ENCODE results near the gene CHRDL2.

CHRDL2 gene

DNA sequence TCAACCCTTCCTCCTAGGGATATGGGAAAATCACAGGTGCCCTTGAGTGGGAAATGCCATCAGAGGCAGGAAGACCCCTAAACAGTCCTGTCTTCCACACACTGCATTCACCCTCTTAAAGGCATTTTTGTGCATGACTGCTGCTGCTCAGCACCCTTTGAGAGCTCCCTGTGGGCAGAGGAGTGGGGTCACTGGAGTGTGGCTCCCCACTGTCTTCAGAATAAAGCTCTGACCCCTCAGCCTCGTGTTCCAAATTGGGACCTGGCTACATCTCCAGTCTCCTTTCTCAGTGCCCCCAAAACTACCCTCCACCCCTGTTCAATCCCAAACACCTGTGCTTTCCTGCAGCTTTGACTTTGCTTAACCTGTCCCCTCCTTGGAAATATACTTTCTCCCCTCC is 46.6 kb downstream of the CHRDL2 start:
- DNase-seq (ENCODE audit: extremely low spot score) = no peak
- ChIA-PET CTCF (interaction anchor here (1.1 kb wide), 1 partner anchor 18 kb away, joined by 3 read pairs; no protein-coding TSS in a partner anchor), POLR2A (no interaction called here)
- no peak for TF ChIP-seq SUZ12 (IDR thresholded peaks at IDR 0.05)
- no peak for TF ChIP-seq SP1 (IDR thresholded peaks at IDR 0.05)
- TF ChIP-seq ELF4 (IDR thresholded peaks at IDR 0.05) = no peak
- no peak for TF ChIP-seq FOXM1 (IDR thresholded peaks at IDR 0.05; ENCODE audit: borderline replicate concordance)
- TF ChIP-seq CTBP1 (IDR thresholded peaks at IDR 0.05; ENCODE audit: borderline replicate concordance) = no peak
- no peak for TF ChIP-seq BHLHE40 (IDR thresholded peaks at IDR 0.05; ENCODE audit: borderline replicate concordance)

GRCh38 chr11:74683941-74684481 is 47.2 kb downstream of the CHRDL2 start:
- ChIA-PET POLR2A (no interaction called here), CTCF (no interaction called here)
- DNase-seq (ENCODE audit: extremely low spot score) = no peak
- TF ChIP-seq FOXM1 (IDR thresholded peaks at IDR 0.05; ENCODE audit: borderline replicate concordance) (no peak), ELF4 (IDR thresholded peaks at IDR 0.05) (no peak), SUZ12 (IDR thresholded peaks at IDR 0.05) (no peak), BHLHE40 (IDR thresholded peaks at IDR 0.05; ENCODE audit: borderline replicate concordance) (no peak), ARNT (IDR thresholded peaks at IDR 0.05) (no peak), LEF1 (IDR thresholded peaks at IDR 0.05; ENCODE audit: borderline replicate concordance) (no peak), FOXA1 (IDR thresholded peaks at IDR 0.05) (no peak), L3MBTL2 (conservative IDR thresholded peaks at IDR 0.05) (no peak), NFRKB (IDR thresholded peaks at IDR 0.05) (no peak), ZNF384 (IDR thresholded peaks at IDR 0.05) (no peak), CTBP1 (IDR thresholded peaks at IDR 0.05; ENCODE audit: borderline replicate concordance) (no peak), HDGF (IDR thresholded peaks at IDR 0.05; ENCODE audit: borderline replicate concordance) (no peak), FOXK2 (IDR thresholded peaks at IDR 0.05) (no peak), TARDBP (IDR thresholded peaks at IDR 0.05) (no peak), SP1 (IDR thresholded peaks at IDR 0.05) (no peak)
- TF ChIP-seq, protein P1, sequence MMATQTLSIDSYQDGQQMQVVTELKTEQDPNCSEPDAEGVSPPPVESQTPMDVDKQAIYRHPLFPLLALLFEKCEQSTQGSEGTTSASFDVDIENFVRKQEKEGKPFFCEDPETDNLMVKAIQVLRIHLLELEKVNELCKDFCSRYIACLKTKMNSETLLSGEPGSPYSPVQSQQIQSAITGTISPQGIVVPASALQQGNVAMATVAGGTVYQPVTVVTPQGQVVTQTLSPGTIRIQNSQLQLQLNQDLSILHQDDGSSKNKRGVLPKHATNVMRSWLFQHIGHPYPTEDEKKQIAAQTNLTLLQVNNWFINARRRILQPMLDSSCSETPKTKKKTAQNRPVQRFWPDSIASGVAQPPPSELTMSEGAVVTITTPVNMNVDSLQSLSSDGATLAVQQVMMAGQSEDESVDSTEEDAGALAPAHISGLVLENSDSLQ (IDR thresholded peaks at IDR 0.05) = no peak

DNA sequence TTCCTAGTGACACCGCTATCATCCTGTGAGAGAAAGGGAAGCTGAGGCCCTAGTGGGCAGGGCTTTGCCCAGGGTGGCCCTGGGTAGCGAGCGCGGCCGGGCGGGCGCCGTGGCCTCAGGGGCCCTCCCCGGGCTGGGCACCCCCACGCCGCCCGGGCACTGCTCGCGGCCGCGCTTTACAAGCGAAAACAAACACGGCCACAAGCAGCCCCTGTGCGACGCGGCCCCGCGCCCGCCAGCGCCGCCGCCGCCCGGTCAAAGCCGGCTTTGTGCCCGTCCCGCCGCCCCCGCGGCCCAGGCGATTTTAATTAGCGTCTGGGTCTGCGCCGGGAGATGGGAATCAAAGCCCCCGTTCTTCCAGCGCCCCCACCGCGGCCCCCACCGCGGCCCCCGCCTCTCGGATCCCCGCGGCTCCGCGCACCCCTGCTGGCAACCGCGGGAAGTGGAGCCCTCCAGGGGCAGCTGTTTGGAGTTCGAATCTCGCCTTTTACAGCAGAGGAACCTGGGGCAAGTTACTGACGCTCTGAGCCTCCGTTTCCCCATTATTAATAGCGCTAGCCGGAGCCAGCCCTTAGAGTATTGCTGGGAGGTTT is 47.9 kb downstream of the CHRDL2 start:
- no peak for TF ChIP-seq SUZ12 (IDR thresholded peaks at IDR 0.05)
- CTCF ChIA-PET = no interaction called here
- POLR2A ChIA-PET = no interaction called here
- no peak for DNase-seq (ENCODE audit: extremely low spot score)

- CTCF ChIA-PET = no interaction called here
- POLR2A ChIA-PET = no interaction called here
- DNase-seq (ENCODE audit: extremely low spot score) = no peak
- TF ChIP-seq ARNT (IDR thresholded peaks at IDR 0.05) (no peak), CTBP1 (IDR thresholded peaks at IDR 0.05; ENCODE audit: borderline replicate concordance) (no peak), SUZ12 (IDR thresholded peaks at IDR 0.05) (no peak), LEF1 (IDR thresholded peaks at IDR 0.05; ENCODE audit: borderline replicate concordance) (no peak), FOXK2 (IDR thresholded peaks at IDR 0.05) (no peak), FOXM1 (IDR thresholded peaks at IDR 0.05; ENCODE audit: borderline replicate concordance) (no peak), HDGF (IDR thresholded peaks at IDR 0.05; ENCODE audit: borderline replicate concordance) (no peak), SP1 (IDR thresholded peaks at IDR 0.05) (no peak), TARDBP (IDR thresholded peaks at IDR 0.05) (no peak), ELF4 (IDR thresholded peaks at IDR 0.05) (no peak), BHLHE40 (IDR thresholded peaks at IDR 0.05; ENCODE audit: borderline replicate concordance) (no peak), NFRKB (IDR thresholded peaks at IDR 0.05) (no peak), FOXA1 (IDR thresholded peaks at IDR 0.05) (no peak), ZNF384 (IDR thresholded peaks at IDR 0.05) (no peak), L3MBTL2 (conservative IDR thresholded peaks at IDR 0.05) (no peak)
- TF ChIP-seq, protein P1 (IDR thresholded peaks at IDR 0.05) = no peak
Measured at GRCh38 chr11:74682731-74683278, 48.4 kb downstream of the CHRDL2 start.

DNA sequence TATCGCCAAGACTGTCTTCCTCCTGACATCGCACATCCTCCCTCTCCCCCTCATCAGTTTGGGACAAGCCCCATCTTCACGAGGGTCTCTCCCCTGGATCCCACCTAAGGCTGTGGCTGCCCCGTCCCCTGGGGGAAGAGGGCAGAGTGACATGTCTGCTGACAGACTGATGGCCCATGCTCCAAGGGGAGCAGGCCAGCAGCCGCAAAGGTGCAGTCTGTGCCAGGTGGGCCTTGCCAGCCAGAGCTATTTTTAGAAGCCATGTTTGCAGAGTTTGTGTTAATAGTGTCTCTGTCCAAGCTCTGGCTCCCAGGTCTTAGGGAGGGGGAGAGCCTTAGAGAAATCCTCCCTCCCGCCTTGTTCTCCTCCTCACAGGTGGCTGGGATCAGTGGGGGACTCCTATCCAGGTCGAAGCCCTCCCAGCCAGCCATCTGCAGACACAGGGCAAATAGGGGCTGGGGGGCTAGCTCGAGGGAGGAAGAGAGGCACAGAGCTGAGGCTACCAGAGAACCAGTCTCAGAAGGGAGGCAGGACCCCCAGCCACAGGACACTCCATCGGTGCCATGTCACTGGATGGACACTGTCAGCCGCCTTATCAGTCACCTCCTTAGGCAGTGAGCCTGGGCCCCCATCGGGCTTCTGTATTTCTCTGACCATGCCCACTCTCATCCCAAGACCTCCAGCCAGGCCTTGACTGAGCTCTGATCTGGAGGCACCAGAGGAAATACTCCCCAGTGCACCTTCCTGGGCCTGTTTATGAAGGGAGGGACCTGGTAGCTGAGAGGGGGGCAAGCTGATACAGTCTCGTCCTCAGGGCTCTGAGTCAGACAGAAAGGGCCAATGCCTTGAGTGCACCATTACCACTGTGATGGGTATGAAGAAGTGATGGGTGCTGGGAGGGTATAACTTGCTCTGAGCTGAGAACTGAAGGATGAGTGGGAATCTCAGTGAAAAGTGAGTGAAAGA is 49.3 kb downstream of the CHRDL2 start:
- POLR2A ChIA-PET = no interaction called here
- CTCF ChIA-PET = no interaction called here
- no peak for DNase-seq (ENCODE audit: extremely low spot score)
- TF ChIP-seq SUZ12 (IDR thresholded peaks at IDR 0.05) (no peak), NFRKB (IDR thresholded peaks at IDR 0.05) (no peak), TARDBP (IDR thresholded peaks at IDR 0.05) (no peak), SP1 (IDR thresholded peaks at IDR 0.05) (no peak), LEF1 (IDR thresholded peaks at IDR 0.05; ENCODE audit: borderline replicate concordance) (no peak), CTBP1 (IDR thresholded peaks at IDR 0.05; ENCODE audit: borderline replicate concordance) (no peak), FOXM1 (IDR thresholded peaks at IDR 0.05; ENCODE audit: borderline replicate concordance) (no peak), FOXK2 (IDR thresholded peaks at IDR 0.05) (no peak), ZNF384 (IDR thresholded peaks at IDR 0.05) (no peak), FOXA1 (IDR thresholded peaks at IDR 0.05) (no peak), HDGF (IDR thresholded peaks at IDR 0.05; ENCODE audit: borderline replicate concordance) (no peak), BHLHE40 (IDR thresholded peaks at IDR 0.05; ENCODE audit: borderline replicate concordance) (no peak), ARNT (IDR thresholded peaks at IDR 0.05) (no peak), L3MBTL2 (conservative IDR thresholded peaks at IDR 0.05) (no peak), ELF4 (IDR thresholded peaks at IDR 0.05) (no peak)
- TF ChIP-seq, protein P1 (IDR thresholded peaks at IDR 0.05) = no peak
